Endothelial cell of umbilical vein (primary cell): Measurements from ENCODE around the gene RBFOX1. TPM values are rescaled to one million over a fixed set of nuclear protein-coding genes. Genes with fewer than 3 reads are reported as not detected.

Experiments used
- BruUV-seq: library from RNA; stranded (reverse); fragments of 400-500 nt; replicated peaks from 2 replicates; lab custom pipeline; 2021; lab: Mats Ljungman, UMichigan
- CTCF ChIA-PET: fragments of 300-600, 350-600 bp; sonication (Branson Sonifier 250); formaldehyde crosslinking; loops from one replicate; lab custom pipeline; 2021; ENCODE audit warnings: antibody characterized with exemption, inconsistent platforms; lab: Charles Lee
- POLR2A ChIA-PET: fragments of 300-600, 350-600 bp; sonication (Branson Sonifier 250); formaldehyde crosslinking; loops from one replicate; lab custom pipeline; 2021; ENCODE audit warnings: antibody characterized with exemption, inconsistent platforms; lab: Charles Lee
- DNase-seq: peaks from one replicate; pipeline ENCODE4 v3.0.0-alpha.2; 2011; ENCODE audit warnings: low read depth, low spot score
- FAIRE-seq: peaks from 2 replicates; lab custom pipeline; 2011; peaks lifted over from hg19 to GRCh38; lab: Jason Lieb, UNC
- H2AFZ ChIP-seq: 2 replicates; pipeline ENCODE4 v1.6.0; 2012; ENCODE audit warnings: low read depth, low read length, control low read depth, inconsistent platforms
- H3K27ac ChIP-seq: 2 replicates; pipeline ENCODE4 v1.5.1; 2011; ENCODE audit warnings: low read depth, mild to moderate bottlenecking, control low read depth, low read length, moderate library complexity; ENCODE audit not compliant: insufficient read depth
- H3K27me3 ChIP-seq, 2 experiments: 2 replicates each; pipeline versions ENCODE4 v1.6.0 to v1.6.1; 2011; ENCODE audit warnings: low read length in 2 of 2, mixed read lengths in 1 of 2; ENCODE audit not compliant: control insufficient read depth in 2 of 2, insufficient read depth in 2 of 2
- H3K36me3 ChIP-seq, 2 experiments: 2 replicates in 1 of 2; 3 replicates in 1 of 2; pipeline ENCODE4 v1.5.1; 2011; ENCODE audit warnings: low read length in 2 of 2, mild to moderate bottlenecking in 1 of 2, moderate library complexity in 1 of 2; ENCODE audit not compliant: control insufficient read depth in 2 of 2, insufficient read depth in 2 of 2; ENCODE audit errors: extremely low read depth in 1 of 2
- H3K4me1 ChIP-seq: 3 replicates; pipeline ENCODE4 v1.5.1; 2011; ENCODE audit warnings: mild to moderate bottlenecking, low read length; ENCODE audit not compliant: control insufficient read depth, insufficient read depth; ENCODE audit errors: extremely low read depth
- H3K4me2 ChIP-seq: 2 replicates; pipeline ENCODE4 v1.6.1; 2011; ENCODE audit warnings: low read length, control low read depth, mixed read lengths; ENCODE audit not compliant: insufficient read depth
- H3K4me3 ChIP-seq, 3 experiments: fragments of 200-600 bp in 1 of 3; sonication (generic), shearing (Covaris generic) in 1 of 3; replicated peaks in 1 of 3; 2 replicates each; pipeline ENCODE4 v1.5.1; 2011 to 2016; ENCODE audit warnings: control low read depth in 3 of 3, low read length in 3 of 3, mild to moderate bottlenecking in 2 of 3, inconsistent platforms in 1 of 3, low read depth in 1 of 3, moderate library complexity in 1 of 3; ENCODE audit not compliant: insufficient read depth in 1 of 3
- H3K79me2 ChIP-seq: 2 replicates; pipeline ENCODE4 v1.6.0; 2012; ENCODE audit warnings: low read length, inconsistent platforms; ENCODE audit not compliant: control insufficient read depth, insufficient read depth
- H3K9ac ChIP-seq: replicated peaks from 2 replicates; pipeline ENCODE3; 2011; ENCODE audit warnings: low read length, control low read depth; ENCODE audit not compliant: insufficient read depth; ENCODE audit errors: extremely low read depth
- H3K9me1 ChIP-seq: replicated peaks from 3 replicates; pipeline ENCODE4 v1.6.0; 2011; ENCODE audit warnings: mild to moderate bottlenecking, low read length; ENCODE audit not compliant: control insufficient read depth, insufficient read depth; ENCODE audit errors: extremely low read depth
- H3K9me3 ChIP-seq: replicated peaks from 2 replicates; pipeline ENCODE4 v1.5.1; 2012; ENCODE audit warnings: low read length, inconsistent platforms; ENCODE audit not compliant: control insufficient read depth, insufficient read depth
- H4K20me1 ChIP-seq: replicated peaks from 2 replicates; pipeline ENCODE3; 2011; ENCODE audit warnings: mild to moderate bottlenecking, low read length; ENCODE audit not compliant: control insufficient read depth, insufficient read depth; ENCODE audit errors: extremely low read depth
- CTCF ChIP-seq, 2 donors: IDR thresholded peaks; 1 replicate in 1 of 2; 2 replicates in 1 of 2; pipeline ENCODE4 v1.5.1; 2011; ENCODE audit warnings: low read length in 2 of 2, mild to moderate bottlenecking in 2 of 2, moderate library complexity in 2 of 2, control low read depth in 1 of 2, inconsistent platforms in 1 of 2, low read depth in 1 of 2; ENCODE audit not compliant: insufficient read depth in 1 of 2; ENCODE audit errors: extremely low read depth in 1 of 2
- FOS ChIP-seq: IDR thresholded peaks from 2 replicates; pipeline ENCODE4 v1.6.1; 2011; ENCODE audit warnings: mild to moderate bottlenecking, low read length, moderate library complexity, borderline replicate concordance; ENCODE audit not compliant: insufficient read depth
- GATA2 ChIP-seq: IDR thresholded peaks from 2 replicates; pipeline ENCODE4 v1.7.0; 2011; ENCODE audit warnings: low read depth, mild to moderate bottlenecking, moderate library complexity, mixed read lengths, low read length; ENCODE audit not compliant: insufficient read length, insufficient read depth
- JUN ChIP-seq: IDR thresholded peaks from 2 replicates; pipeline ENCODE4 v1.6.1; 2011; ENCODE audit warnings: borderline replicate concordance, low read depth; ENCODE audit not compliant: insufficient read length, insufficient read depth
- MYC ChIP-seq: IDR thresholded peaks from one replicate; pipeline ENCODE4 v1.6.1; 2011; ENCODE audit warnings: mild to moderate bottlenecking, low read depth, low read length
- POLR2A ChIP-seq: IDR thresholded peaks from 2 replicates; pipeline ENCODE4 v1.6.1; 2012; ENCODE audit warnings: low read depth, mild to moderate bottlenecking, control low read depth, low read length
- POLR2AphosphoS5 ChIP-seq: IDR thresholded peaks from 2 replicates; pipeline ENCODE4 v1.6.1; 2012; ENCODE audit warnings: low read depth, mild to moderate bottlenecking, control low read depth, low read length, moderate library complexity; ENCODE audit not compliant: insufficient read depth
- dilution Hi-C: fragments of 300-500 bp; cut with MboI; formaldehyde crosslinking; loops from one replicate; pipeline ENCODE4 v1.15.0; 2019; ENCODE audit warnings: low sequenced_read_pairs; ENCODE audit not compliant: extremely low pct_ligation_motif_present
- intact Hi-C: fragments of 100-400 bp; cut with micrococcal nuclease; formaldehyde crosslinking; loops from one replicate; pipeline ENCODE4 v1.10.0; 2022
- polyA plus RNA-seq, 4 experiments: library from polyadenylated mRNA; depleted of rRNA in 3 of 4; stranded (reverse) in 3 of 4; unstranded in 1 of 4; fragments of >200 nt; gene quantifications; 2 replicates each; pipeline versions ENCODE4 v1.2.1 to v1.2.3, GENCODE V29; 2011 to 2012; ENCODE audit warnings: missing spikeins in 1 of 4
- total RNA-seq: library from RNA; stranded (reverse); gene quantifications from 2 replicates; pipeline ENCODE4 v1.2.3, GENCODE V29; 2021
- TF ChIP-seq, protein P1 (sequence below): IDR thresholded peaks from 2 replicates; pipeline ENCODE4 v1.6.1; 2011; ENCODE audit not compliant: insufficient read depth, insufficient read length

The RBFOX1 gene
- total and polyA plus RNA-seq, 2 donors (not counting 3 experiments of a cell fraction or from before 2014, with no cell fraction given): not detected

DNA sequence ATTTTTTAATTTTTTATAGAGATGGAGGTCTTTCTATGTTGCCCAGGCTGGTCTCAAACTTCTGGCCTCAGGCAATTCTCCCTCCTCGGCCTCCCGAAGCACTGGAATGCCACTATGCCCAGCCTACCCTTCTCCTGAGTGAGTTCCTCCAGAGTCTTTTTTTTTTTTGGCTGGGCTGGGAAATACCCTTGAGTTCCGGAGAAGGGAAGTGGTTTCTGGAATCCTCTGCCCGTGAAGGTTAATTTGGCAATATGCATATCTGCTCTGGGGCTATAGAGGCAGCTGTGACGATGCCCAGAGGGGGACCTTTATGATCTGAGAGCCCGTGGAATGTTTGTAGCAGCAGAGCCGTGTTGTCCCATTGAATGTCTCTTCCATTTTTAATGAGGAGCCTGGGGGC, 217.5 kb downstream of the RBFOX1 start:
- no peak for FAIRE-seq
- Histone ChIP-seq H3K4me1 (no peaks in the 10 kb centered on the region), H3K79me2 (no peaks in the 10 kb centered on the region), H2AFZ (no peak overlapping the region), H4K20me1 (no peaks in the 10 kb centered on the region), H3K9me3 (peaks cover 9% of the 10 kb centered on the region), H3K36me3 (no peaks in the 10 kb centered on the region), H3K9me1 (no peaks in the 10 kb centered on the region), H3K4me3 (no peak overlapping the region), H3K27me3 (no peaks in the 10 kb centered on the region), H3K4me2 (no peak overlapping the region), H3K9ac (no peak overlapping the region), H3K27ac (no peak overlapping the region)
- CTCF ChIA-PET: no interaction called here
- no peak for TF ChIP-seq MYC
- no peak for TF ChIP-seq JUN
- no peak for TF ChIP-seq GATA2
- TF ChIP-seq, protein P1, sequence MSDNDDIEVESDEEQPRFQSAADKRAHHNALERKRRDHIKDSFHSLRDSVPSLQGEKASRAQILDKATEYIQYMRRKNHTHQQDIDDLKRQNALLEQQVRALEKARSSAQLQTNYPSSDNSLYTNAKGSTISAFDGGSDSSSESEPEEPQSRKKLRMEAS: no peak
- TF ChIP-seq FOS: no peak
- no peak for TF ChIP-seq CTCF (IDR thresholded peaks at IDR 0.05; ENCODE audit: extremely low read depth in 1 of 2, insufficient read depth in 1 of 2, low read depth in 1 of 2, low read length in 2 of 2)
- TF ChIP-seq POLR2A: no peak
- no peak for TF ChIP-seq POLR2AphosphoS5
- no TSS peak for BruUV-seq
- dilution Hi-C loops (no loop called here), intact Hi-C loops (no loop called here)
- DNase-seq: no peak
- POLR2A ChIA-PET: no interaction called here
